NT2/D1 (cell line): Measurements from ENCODE around the gene LRRC27.

Source experiments
- DNase-seq: peaks from one replicate; pipeline ENCODE4 v3.0.0-alpha.2; 2011; ENCODE audit warnings: low read depth, low spot score
- H3K27me3 ChIP-seq: 2 replicates; pipeline ENCODE4 v1.6.0; 2011; ENCODE audit warnings: mild to moderate bottlenecking; ENCODE audit not compliant: insufficient read length, insufficient read depth
- H3K36me3 ChIP-seq: 2 replicates; pipeline ENCODE4 v1.6.1; 2011; ENCODE audit warnings: mild to moderate bottlenecking, low read length, mixed read lengths; ENCODE audit not compliant: insufficient read depth, insufficient read length
- H3K4me1 ChIP-seq: 2 replicates; pipeline ENCODE4 v1.5.1; 2011; ENCODE audit not compliant: insufficient read depth, insufficient read length
- H3K4me3 ChIP-seq: 2 replicates; pipeline ENCODE4 v1.5.1; 2011; ENCODE audit warnings: low read depth; ENCODE audit not compliant: insufficient read length
- H3K9ac ChIP-seq: 2 replicates; pipeline ENCODE4 v1.6.0; 2011; ENCODE audit warnings: low read depth; ENCODE audit not compliant: insufficient read length
- H3K9me3 ChIP-seq: 2 replicates; pipeline ENCODE4 v1.5.1; 2011; ENCODE audit warnings: mild to moderate bottlenecking, low read length; ENCODE audit not compliant: insufficient read depth
- SUZ12 ChIP-seq: IDR thresholded peaks from 2 replicates; pipeline ENCODE4 v1.6.1; 2011; ENCODE audit not compliant: insufficient read length, insufficient read depth; ENCODE audit errors: extremely low read depth
- YY1 ChIP-seq: IDR thresholded peaks from 2 replicates; pipeline ENCODE4 v1.6.1; 2011; ENCODE audit not compliant: insufficient read length, insufficient read depth
- ZNF274 ChIP-seq: IDR thresholded peaks from 2 replicates; pipeline ENCODE4 v1.6.1; 2011; ENCODE audit warnings: mild to moderate bottlenecking, low read depth, low read length

Gene LRRC27

DNA sequence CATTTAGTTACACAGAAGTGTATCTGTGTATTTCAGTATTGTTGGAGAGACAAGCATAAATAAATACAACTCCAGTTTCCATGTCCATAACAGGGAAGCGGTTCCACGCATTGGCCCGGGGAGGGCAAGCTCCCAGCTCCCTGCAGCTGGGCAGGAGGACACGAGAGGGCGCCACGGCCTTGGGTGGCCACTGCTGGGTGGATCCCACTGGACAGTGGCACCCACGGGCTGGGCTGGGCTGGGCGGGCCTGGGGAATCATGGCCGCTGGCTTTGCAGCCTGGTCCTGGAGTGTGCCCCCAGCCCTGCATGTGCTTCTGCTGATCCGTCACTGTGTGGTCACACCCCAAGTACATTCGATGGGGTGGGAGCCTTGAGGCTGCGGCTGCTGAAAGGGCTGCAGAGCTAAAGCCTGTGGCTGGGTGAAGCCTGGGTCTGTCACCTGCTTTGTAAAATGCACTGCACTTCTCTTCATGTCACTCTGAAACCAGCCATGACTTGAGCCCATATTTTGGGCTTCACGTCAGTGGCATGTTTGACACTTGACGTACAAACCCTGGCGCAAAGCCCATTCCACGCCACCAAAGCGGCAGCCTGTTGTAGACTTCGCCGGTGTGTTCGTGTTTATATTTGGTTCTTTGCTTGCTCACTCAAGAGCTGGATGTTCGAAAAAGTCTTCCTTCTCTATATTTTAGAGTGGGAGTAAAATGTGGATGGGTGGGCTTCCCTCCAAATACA lies 27.5 kb downstream of the LRRC27 start:
- H3K36me3 ChIP-seq, result no peaks in the 10 kb centered on the region
- H3K4me1 ChIP-seq, result no peaks in the 10 kb centered on the region
- H3K9ac ChIP-seq, result no peak overlapping the region
- no peaks in the 10 kb centered on the region for H3K9me3 ChIP-seq
- no peak for TF ChIP-seq SUZ12
- no peak for TF ChIP-seq ZNF274
- no peak for TF ChIP-seq YY1
- H3K4me3 ChIP-seq, result no peak overlapping the region
- no peak for DNase-seq
- no peaks in the 10 kb centered on the region for H3K27me3 ChIP-seq

DNA sequence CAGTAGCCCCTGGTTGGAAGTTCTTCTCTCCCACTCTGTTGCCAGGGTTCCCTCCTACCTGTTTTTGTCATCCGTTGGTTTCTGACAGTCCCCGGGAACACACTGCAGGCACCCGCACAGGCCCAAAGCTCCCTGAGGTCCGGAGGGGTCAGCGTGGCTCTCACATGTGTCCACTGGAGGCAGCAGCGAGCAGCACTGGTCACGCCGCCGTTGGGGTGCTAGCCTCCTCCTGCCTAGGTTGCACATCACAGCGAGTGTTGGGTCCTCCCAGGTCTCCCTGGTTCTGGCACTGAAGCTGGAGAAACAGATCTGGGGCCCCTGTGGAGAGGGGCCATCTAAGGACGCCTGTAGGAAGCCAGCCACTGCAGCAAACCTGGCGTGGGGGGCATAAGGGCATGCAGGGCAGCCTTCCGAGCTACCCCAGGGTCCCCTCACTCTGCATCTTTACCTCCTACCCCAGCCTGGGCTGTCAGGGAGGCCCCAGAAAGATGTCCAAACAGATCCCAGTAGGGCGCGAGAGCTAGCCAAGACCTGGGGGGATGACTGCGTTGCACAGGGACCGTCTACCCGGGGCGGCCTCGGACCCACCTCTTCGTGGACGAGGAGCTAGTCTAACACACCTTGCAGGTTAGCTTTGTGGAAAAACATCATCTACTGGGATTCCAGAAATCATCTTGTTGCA lies 28.9 kb downstream of the LRRC27 start:
- TF ChIP-seq ZNF274 (no peak), SUZ12 (no peak), YY1 (no peak)
- Histone ChIP-seq H3K27me3 (no peaks in the 10 kb centered on the region), H3K4me3 (no peak overlapping the region), H3K9me3 (no peaks in the 10 kb centered on the region), H3K9ac (no peak overlapping the region), H3K4me1 (no peaks in the 10 kb centered on the region), H3K36me3 (no peaks in the 10 kb centered on the region)
- DNase-seq, result no peak

DNA sequence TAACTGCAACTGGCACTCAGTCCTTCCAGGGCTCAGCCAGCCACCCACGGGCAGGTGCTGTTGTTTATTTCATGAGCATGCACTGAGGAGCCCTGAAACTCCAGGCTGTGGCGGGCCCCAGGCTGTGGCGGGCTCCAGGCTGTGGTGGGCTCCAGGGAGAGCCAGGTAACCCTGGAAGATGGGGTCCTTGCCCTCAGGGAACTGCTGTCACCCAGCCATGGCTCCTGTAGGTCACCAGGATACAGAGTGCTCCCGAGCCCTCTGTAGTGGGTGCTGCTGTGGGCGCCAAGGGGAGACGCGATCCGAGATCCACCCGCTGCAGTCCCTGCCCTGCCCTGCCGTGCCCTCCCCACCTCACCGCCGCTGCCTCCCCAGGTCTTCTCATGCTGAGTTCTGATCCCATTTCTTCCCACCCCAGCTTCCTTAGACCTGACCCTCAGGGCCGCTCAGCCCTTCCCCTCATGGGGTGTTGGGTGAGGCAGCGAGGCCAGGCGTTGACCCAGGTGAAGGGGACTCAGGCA lies 29.6 kb downstream of the LRRC27 start:
- Histone ChIP-seq H3K4me1 (no peaks in the 10 kb centered on the region), H3K27me3 (no peaks in the 10 kb centered on the region), H3K9ac (no peak overlapping the region), H3K4me3 (no peak overlapping the region), H3K36me3 (peaks cover 2% of the 10 kb centered on the region), H3K9me3 (no peaks in the 10 kb centered on the region)
- no peak for DNase-seq
- TF ChIP-seq YY1 (no peak), SUZ12 (no peak), ZNF274 (no peak)

DNA sequence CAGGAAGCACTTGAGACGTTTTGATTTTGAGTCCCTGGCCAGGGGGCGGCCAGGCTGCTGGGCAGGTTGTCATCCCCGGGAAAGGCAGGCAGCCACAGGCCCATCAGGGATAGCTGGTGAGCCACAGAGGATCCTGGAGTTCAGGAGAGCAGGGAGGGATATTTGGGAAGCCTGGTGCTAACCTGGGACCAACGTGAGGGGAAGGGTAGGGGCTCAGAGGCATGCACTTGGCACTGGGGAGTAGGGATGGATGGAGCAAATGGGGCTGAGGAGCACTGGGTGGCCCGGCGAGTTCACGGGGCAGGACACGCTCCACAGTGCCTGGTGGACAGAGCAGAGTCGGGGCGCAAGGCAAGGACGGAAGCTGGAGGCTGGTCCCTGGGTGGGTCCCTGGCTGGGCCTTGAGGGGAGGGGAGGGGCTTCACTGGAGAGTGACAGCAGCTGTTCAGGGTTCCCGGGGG lies 30.2 kb downstream of the LRRC27 start:
- Histone ChIP-seq H3K4me3 (no peak overlapping the region), H3K4me1 (no peaks in the 10 kb centered on the region), H3K9me3 (no peaks in the 10 kb centered on the region), H3K9ac (no peak overlapping the region), H3K27me3 (no peaks in the 10 kb centered on the region), H3K36me3 (peaks cover 3% of the 10 kb centered on the region)
- TF ChIP-seq SUZ12, result no peak
- no peak for TF ChIP-seq ZNF274
- TF ChIP-seq YY1, result no peak
- DNase-seq, result no peak

DNA sequence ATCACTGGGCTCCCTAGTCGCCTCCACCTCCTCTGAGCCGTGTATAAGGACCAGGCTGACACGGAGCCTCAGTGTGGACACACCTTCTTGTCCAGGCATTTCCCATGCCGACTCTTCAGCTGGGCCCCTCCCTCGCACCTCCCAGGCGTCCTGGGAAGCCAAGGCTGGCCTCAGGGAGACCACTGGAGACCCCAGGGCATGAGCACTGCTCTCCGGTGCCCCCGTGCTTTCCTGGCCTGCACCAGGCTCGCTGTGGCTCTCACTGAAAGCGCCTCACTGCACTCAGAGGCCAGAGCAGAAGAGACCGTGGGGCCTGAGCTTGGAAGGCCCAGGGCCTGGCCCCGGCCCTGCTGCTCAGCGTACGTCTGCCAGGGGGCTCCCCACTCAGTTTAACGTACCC lies 31.4 kb downstream of the LRRC27 start:
- no peaks in the 10 kb centered on the region for H3K27me3 ChIP-seq
- no peak overlapping the region for H3K9ac ChIP-seq
- peaks cover 11% of the 10 kb centered on the region for H3K9me3 ChIP-seq
- TF ChIP-seq ZNF274 (no peak), SUZ12 (no peak), YY1 (no peak)
- peaks cover 3% of the 10 kb centered on the region for H3K36me3 ChIP-seq
- no peaks in the 10 kb centered on the region for H3K4me1 ChIP-seq
- DNase-seq, result no peak
- H3K4me3 ChIP-seq, result no peak overlapping the region

DNA sequence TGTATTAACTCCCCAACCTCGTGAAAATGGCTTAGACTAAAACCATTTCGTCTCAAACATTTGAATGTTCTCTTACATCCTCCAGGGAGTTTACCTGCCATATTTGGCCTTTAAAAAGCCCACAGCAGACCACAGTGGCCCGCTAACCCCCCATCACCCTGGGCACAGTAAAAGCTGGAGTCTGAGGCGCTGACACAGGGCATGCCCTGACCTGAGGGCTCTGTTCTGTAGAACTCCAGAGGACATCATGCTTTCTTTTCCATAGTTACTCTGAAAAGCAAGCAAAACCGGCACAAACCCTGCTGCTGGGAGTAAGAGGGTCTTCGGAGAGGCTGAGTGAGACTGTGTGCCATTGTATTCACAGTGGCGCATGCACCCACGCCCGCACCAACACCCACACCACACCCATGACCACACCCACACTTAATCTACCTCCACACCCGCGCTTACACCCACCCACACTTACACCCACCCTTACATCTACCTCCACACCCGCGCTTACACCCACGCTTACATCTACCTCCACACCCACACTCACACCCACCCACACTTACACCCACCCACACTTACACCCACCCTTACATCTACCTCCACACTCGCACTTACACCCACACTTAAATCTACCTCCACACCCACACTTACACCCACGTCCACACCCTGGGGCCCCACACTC lies 32.1 kb downstream of the LRRC27 start:
- no peak overlapping the region for H3K9ac ChIP-seq
- no peak overlapping the region for H3K4me3 ChIP-seq
- no peak for DNase-seq
- TF ChIP-seq YY1, result no peak
- no peak for TF ChIP-seq ZNF274
- TF ChIP-seq SUZ12, result no peak
- no peaks in the 10 kb centered on the region for H3K27me3 ChIP-seq
- H3K4me1 ChIP-seq, result no peaks in the 10 kb centered on the region
- peaks cover 3% of the 10 kb centered on the region for H3K36me3 ChIP-seq
- peaks cover 12% of the 10 kb centered on the region for H3K9me3 ChIP-seq

DNA sequence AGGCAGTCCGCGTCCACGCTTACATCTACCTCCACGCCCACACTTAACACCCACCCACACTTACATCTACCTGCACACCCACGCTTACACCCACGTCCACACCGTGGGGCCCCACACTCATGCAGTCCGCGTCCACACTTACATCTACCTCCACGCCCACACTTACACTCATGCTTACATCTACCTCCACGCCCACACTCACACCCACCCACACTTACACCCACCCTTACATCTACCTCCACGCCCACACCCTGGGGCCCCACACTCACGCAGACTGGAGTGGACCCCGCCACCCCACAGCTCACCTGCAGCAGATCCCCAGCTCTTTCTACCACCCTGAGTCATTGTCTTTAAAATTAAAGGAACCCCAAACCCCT lies 32.6 kb downstream of the LRRC27 start:
- no peak for DNase-seq
- Histone ChIP-seq H3K9me3 (peaks cover 12% of the 10 kb centered on the region), H3K4me1 (no peaks in the 10 kb centered on the region), H3K9ac (no peak overlapping the region), H3K36me3 (peaks cover 3% of the 10 kb centered on the region), H3K4me3 (no peak overlapping the region), H3K27me3 (no peaks in the 10 kb centered on the region)
- no peak for TF ChIP-seq YY1
- no peak for TF ChIP-seq SUZ12
- no peak for TF ChIP-seq ZNF274
